HG02870 (cell line): Measurements from ENCODE around the gene KIF12.

Experiments used
- ATAC-seq: cut with Tn5 transposase; IDR thresholded peaks from one replicate; pipeline ENCODE4 v1.9.1; 2021; ENCODE audit warnings: mild to moderate bottlenecking, moderate library complexity; ENCODE audit not compliant: unreplicated experiment

The KIF12 gene

GRCh38 chr9:114069476-114070187 lies 29.5 kb downstream of the KIF12 start:
- ATAC-seq: no peak

GRCh38 chr9:114065304-114065703 lies 33.8 kb downstream of the KIF12 start:
- no peak for ATAC-seq

- ATAC-seq: no peak
These were observed 37.1 kb downstream of the KIF12 start for GRCh38 chr9:114061830-114062474.

GRCh38 chr9:114061292-114061691 lies 37.8 kb downstream of the KIF12 start:
- no peak for ATAC-seq

GRCh38 chr9:114060711-114061110 lies 38.4 kb downstream of the KIF12 start:
- ATAC-seq: no peak

GRCh38 chr9:114060070-114060469 lies 39.0 kb downstream of the KIF12 start:
- no peak for ATAC-seq

- ATAC-seq: no peak
These were observed 39.9 kb downstream of the KIF12 start for GRCh38 chr9:114059047-114059803.

- ATAC-seq: no peak
These were observed 40.4 kb downstream of the KIF12 start for GRCh38 chr9:114058688-114059046.

GRCh38 chr9:114057161-114057885 lies 41.8 kb downstream of the KIF12 start:
- ATAC-seq: no peak

- ATAC-seq: no peak
These were observed 42.6 kb downstream of the KIF12 start for GRCh38 chr9:114056527-114056926.

- no peak for ATAC-seq
These were observed 43.2 kb downstream of the KIF12 start for GRCh38 chr9:114055894-114056293.

GRCh38 chr9:114055061-114055460 lies 44.0 kb downstream of the KIF12 start:
- ATAC-seq: no peak

GRCh38 chr9:114054191-114054690 lies 44.9 kb downstream of the KIF12 start:
- no peak for ATAC-seq

GRCh38 chr9:114053246-114054005 lies 45.7 kb downstream of the KIF12 start:
- no peak for ATAC-seq

- ATAC-seq: no peak
These were observed 47.4 kb downstream of the KIF12 start for GRCh38 chr9:114051706-114052105.

GRCh38 chr9:114051281-114051680 lies 47.8 kb downstream of the KIF12 start:
- ATAC-seq: no peak

GRCh38 chr9:114050646-114051045 lies 48.4 kb downstream of the KIF12 start:
- no peak for ATAC-seq

GRCh38 chr9:114050226-114050568 lies 48.9 kb downstream of the KIF12 start:
- ATAC-seq: no peak

GRCh38 chr9:114049441-114050225 lies 49.5 kb downstream of the KIF12 start:
- no peak for ATAC-seq
